HepG2 (cell line): ENCODE measurements around the gene C1orf141. TPM values are rescaled to one million over a fixed set of nuclear protein-coding genes. Genes with fewer than 3 reads are reported as not detected.

Experiments
- BORCS8-MEF2B ChIP-seq: sonication (generic); formaldehyde crosslinking; IDR thresholded peaks from 2 replicates; pipeline ENCODE4 v1.8.0; 2022; ENCODE audit warnings: mild to moderate bottlenecking, missing genetic modification reagents
- ERF ChIP-seq: IDR thresholded peaks from 2 replicates; pipeline ENCODE4 v1.6.1; 2018; ENCODE audit warnings: missing biosample characterization, missing genetic modification reagents
- GATAD1 ChIP-seq: IDR thresholded peaks from 2 replicates; pipeline ENCODE4 v1.6.1; 2016; ENCODE audit warnings: missing genetic modification reagents, missing compliant biosample characterization
- ZNF317 ChIP-seq: sonication (generic); formaldehyde crosslinking; IDR thresholded peaks from 2 replicates; pipeline ENCODE4 v1.5.0; 2020; ENCODE audit warnings: mild to moderate bottlenecking, missing genetic modification reagents
- ZNF878 ChIP-seq: sonication (generic); formaldehyde crosslinking; IDR thresholded peaks from 2 replicates; pipeline ENCODE4 v1.8.1; 2023; ENCODE audit warnings: mild to moderate bottlenecking, missing genetic modification reagents, moderate library complexity
- ZNF883 ChIP-seq: sonication (generic); formaldehyde crosslinking; IDR thresholded peaks from 2 replicates; pipeline ENCODE4 v1.5.1; 2020; ENCODE audit warnings: mild to moderate bottlenecking, missing genetic modification reagents; ENCODE audit errors: not compliant biosample characterization
- polyA plus RNA-seq, 8 experiments: library from polyadenylated mRNA; depleted of rRNA in 3 of 8; stranded (reverse) in 7 of 8; unstranded in 1 of 8; fragments of >200 nt; fragmentation: Illumina TruSeq in 4 of 8; extraction: Trizol in 4 of 8; gene quantifications; 2 replicates each; pipeline versions ENCODE4 v1.2.1 to v1.2.3, GENCODE V29; 2011 to 2016; ENCODE audit warnings: low read depth in 4 of 8, missing spikeins in 1 of 8, mixed read lengths in 1 of 8; ENCODE audit not compliant: insufficient read depth in 1 of 8
- total RNA-seq, 5 experiments: library from RNA; depleted of rRNA; stranded (reverse); fragments of >200 nt; fragmentation: Illumina TruSeq; extraction: Trizol; gene quantifications; 2 replicates each; pipeline ENCODE4 v1.2.3, GENCODE V29; 2016; ENCODE audit warnings: low read depth in 1 of 5
- TF ChIP-seq, protein P1 (sequence below), 2 experiments: IDR thresholded peaks; 2 replicates each; pipeline ENCODE4 v1.6.1; 2011 to 2012; ENCODE audit warnings: low read length in 2 of 2, borderline replicate concordance in 1 of 2, low read depth in 1 of 2, mild to moderate bottlenecking in 1 of 2, moderate library complexity in 1 of 2
- TF ChIP-seq, protein P2 (sequence below): sonication (generic); formaldehyde crosslinking; IDR thresholded peaks from 2 replicates; pipeline ENCODE4 v1.4.0; 2020; ENCODE audit warnings: missing genetic modification reagents, borderline replicate concordance
- TF ChIP-seq, protein P3 (sequence below): sonication (generic); formaldehyde crosslinking; IDR thresholded peaks from 2 replicates; pipeline ENCODE4 v1.5.1; 2020; ENCODE audit warnings: missing genetic modification reagents, mild to moderate bottlenecking, borderline replicate concordance
- TF ChIP-seq, protein P4 (sequence below): sonication (generic); formaldehyde crosslinking; IDR thresholded peaks from 2 replicates; pipeline ENCODE4 v1.4.0; 2020; ENCODE audit warnings: missing genetic modification reagents
- TF ChIP-seq, protein P5 (sequence below): sonication (generic); formaldehyde crosslinking; IDR thresholded peaks from 2 replicates; pipeline ENCODE4 v1.4.0; 2020; ENCODE audit warnings: low read depth, mild to moderate bottlenecking, missing genetic modification reagents
- TF ChIP-seq, protein P6 (sequence below): sonication (generic); formaldehyde crosslinking; IDR thresholded peaks from 2 replicates; pipeline ENCODE4 v1.4.0; 2020; ENCODE audit warnings: missing genetic modification reagents

C1orf141 gene
- total and polyA plus RNA-seq, 2 of the 13 experiments (the other 11 are each of a cell fraction or from before 2014, with no cell fraction given), result not detected

DNA sequence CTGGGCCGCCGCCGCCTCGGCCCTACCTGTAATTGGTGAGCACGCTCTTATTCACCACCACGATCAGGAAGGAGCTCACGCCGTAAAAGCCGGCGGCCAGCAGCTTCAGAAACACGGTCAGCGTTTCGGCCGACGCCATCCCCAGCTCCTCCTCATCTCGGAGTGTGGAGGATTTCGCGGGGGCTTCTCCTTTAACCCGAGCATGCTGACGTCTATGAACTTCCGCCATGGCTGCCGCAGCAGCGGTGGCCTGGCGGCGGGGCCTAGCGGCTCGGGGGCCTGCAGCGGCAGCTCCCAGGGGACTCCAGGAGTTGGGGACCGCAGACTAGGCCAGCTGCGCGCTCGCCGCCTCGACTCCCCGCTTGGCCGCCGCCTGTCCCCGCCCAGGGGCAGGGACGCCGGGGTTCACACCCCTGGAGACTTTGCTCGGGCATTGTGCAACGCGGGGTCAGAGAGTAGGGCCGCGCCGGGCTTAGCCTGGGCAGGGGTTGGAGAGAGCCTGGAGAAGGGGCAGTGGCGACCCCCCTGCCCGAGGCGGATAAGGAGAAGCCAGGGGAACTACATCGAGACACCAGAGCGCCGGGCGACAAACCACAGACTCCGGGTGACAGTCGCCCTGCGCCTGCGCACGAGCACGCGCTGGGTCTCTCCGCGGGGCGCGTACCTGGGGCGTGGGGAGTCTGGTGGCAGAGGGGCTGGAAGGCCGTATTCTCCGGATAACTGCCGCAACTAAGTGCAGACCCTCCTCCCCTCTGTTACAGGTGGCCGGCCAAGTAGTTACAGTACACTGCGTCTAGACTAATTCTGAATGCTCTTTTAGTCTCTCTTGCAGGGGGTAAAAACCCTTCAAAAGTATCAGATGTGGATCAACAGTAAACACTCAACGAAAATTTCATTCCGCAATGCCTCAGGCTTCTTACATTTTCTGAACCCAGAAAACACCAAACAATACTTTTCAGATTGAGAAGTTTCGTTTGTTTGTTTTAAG is 80.7 kb downstream of the C1orf141 start, which contains the start of gene SLC35D1 (continued):
- 0 out of 2 replicates have a peak, but pooled peaks have one; percentile 70 for TF ChIP-seq ZNF317 (CRISPR knock-in tag)
- TF ChIP-seq ZNF878 (CRISPR knock-in tag), result no peak; the same call in 1 of the 2 replicates
- TF ChIP-seq, protein P1, sequence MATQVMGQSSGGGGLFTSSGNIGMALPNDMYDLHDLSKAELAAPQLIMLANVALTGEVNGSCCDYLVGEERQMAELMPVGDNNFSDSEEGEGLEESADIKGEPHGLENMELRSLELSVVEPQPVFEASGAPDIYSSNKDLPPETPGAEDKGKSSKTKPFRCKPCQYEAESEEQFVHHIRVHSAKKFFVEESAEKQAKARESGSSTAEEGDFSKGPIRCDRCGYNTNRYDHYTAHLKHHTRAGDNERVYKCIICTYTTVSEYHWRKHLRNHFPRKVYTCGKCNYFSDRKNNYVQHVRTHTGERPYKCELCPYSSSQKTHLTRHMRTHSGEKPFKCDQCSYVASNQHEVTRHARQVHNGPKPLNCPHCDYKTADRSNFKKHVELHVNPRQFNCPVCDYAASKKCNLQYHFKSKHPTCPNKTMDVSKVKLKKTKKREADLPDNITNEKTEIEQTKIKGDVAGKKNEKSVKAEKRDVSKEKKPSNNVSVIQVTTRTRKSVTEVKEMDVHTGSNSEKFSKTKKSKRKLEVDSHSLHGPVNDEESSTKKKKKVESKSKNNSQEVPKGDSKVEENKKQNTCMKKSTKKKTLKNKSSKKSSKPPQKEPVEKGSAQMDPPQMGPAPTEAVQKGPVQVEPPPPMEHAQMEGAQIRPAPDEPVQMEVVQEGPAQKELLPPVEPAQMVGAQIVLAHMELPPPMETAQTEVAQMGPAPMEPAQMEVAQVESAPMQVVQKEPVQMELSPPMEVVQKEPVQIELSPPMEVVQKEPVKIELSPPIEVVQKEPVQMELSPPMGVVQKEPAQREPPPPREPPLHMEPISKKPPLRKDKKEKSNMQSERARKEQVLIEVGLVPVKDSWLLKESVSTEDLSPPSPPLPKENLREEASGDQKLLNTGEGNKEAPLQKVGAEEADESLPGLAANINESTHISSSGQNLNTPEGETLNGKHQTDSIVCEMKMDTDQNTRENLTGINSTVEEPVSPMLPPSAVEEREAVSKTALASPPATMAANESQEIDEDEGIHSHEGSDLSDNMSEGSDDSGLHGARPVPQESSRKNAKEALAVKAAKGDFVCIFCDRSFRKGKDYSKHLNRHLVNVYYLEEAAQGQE (IDR thresholded peaks at IDR 0.05; ENCODE audit: borderline replicate concordance in 1 of 2, low read depth in 1 of 2, low read length in 2 of 2), result no peak; a peak in 1 of 4 replicates
- no peak for TF ChIP-seq BORCS8-MEF2B (CRISPR knock-in tag)
- TF ChIP-seq, protein P2, sequence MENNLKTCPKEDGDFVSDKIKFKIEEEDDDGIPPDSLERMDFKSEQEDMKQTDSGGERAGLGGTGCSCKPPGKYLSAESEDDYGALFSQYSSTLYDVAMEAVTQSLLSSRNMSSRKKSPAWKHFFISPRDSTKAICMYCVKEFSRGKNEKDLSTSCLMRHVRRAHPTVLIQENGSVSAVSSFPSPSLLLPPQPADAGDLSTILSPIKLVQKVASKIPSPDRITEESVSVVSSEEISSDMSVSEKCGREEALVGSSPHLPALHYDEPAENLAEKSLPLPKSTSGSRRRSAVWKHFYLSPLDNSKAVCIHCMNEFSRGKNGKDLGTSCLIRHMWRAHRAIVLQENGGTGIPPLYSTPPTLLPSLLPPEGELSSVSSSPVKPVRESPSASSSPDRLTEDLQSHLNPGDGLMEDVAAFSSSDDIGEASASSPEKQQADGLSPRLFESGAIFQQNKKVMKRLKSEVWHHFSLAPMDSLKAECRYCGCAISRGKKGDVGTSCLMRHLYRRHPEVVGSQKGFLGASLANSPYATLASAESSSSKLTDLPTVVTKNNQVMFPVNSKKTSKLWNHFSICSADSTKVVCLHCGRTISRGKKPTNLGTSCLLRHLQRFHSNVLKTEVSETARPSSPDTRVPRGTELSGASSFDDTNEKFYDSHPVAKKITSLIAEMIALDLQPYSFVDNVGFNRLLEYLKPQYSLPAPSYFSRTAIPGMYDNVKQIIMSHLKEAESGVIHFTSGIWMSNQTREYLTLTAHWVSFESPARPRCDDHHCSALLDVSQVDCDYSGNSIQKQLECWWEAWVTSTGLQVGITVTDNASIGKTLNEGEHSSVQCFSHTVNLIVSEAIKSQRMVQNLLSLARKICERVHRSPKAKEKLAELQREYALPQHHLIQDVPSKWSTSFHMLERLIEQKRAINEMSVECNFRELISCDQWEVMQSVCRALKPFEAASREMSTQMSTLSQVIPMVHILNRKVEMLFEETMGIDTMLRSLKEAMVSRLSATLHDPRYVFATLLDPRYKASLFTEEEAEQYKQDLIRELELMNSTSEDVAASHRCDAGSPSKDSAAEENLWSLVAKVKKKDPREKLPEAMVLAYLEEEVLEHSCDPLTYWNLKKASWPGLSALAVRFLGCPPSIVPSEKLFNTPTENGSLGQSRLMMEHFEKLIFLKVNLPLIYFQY (CRISPR knock-in tag), result 0 out of 2 replicates have a peak, but pooled peaks have one; percentile 14
- TF ChIP-seq, protein P3, sequence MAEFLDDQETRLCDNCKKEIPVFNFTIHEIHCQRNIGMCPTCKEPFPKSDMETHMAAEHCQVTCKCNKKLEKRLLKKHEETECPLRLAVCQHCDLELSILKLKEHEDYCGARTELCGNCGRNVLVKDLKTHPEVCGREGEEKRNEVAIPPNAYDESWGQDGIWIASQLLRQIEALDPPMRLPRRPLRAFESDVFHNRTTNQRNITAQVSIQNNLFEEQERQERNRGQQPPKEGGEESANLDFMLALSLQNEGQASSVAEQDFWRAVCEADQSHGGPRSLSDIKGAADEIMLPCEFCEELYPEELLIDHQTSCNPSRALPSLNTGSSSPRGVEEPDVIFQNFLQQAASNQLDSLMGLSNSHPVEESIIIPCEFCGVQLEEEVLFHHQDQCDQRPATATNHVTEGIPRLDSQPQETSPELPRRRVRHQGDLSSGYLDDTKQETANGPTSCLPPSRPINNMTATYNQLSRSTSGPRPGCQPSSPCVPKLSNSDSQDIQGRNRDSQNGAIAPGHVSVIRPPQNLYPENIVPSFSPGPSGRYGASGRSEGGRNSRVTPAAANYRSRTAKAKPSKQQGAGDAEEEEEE (CRISPR knock-in tag), result no peak
- TF ChIP-seq, protein P4, sequence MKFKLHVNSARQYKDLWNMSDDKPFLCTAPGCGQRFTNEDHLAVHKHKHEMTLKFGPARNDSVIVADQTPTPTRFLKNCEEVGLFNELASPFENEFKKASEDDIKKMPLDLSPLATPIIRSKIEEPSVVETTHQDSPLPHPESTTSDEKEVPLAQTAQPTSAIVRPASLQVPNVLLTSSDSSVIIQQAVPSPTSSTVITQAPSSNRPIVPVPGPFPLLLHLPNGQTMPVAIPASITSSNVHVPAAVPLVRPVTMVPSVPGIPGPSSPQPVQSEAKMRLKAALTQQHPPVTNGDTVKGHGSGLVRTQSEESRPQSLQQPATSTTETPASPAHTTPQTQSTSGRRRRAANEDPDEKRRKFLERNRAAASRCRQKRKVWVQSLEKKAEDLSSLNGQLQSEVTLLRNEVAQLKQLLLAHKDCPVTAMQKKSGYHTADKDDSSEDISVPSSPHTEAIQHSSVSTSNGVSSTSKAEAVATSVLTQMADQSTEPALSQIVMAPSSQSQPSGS (CRISPR knock-in tag), result peak; percentile 77
- peak; percentile 71 for TF ChIP-seq ERF (CRISPR knock-in tag)
- peak; percentile 45; the same call in 1 of the 2 replicates for TF ChIP-seq GATAD1 (CRISPR knock-in tag)
- peak; percentile 38 for TF ChIP-seq ZNF883 (CRISPR knock-in tag)
- TF ChIP-seq, protein P5, sequence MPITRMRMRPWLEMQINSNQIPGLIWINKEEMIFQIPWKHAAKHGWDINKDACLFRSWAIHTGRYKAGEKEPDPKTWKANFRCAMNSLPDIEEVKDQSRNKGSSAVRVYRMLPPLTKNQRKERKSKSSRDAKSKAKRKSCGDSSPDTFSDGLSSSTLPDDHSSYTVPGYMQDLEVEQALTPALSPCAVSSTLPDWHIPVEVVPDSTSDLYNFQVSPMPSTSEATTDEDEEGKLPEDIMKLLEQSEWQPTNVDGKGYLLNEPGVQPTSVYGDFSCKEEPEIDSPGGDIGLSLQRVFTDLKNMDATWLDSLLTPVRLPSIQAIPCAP (CRISPR knock-in tag), result no peak
- TF ChIP-seq, protein P6, sequence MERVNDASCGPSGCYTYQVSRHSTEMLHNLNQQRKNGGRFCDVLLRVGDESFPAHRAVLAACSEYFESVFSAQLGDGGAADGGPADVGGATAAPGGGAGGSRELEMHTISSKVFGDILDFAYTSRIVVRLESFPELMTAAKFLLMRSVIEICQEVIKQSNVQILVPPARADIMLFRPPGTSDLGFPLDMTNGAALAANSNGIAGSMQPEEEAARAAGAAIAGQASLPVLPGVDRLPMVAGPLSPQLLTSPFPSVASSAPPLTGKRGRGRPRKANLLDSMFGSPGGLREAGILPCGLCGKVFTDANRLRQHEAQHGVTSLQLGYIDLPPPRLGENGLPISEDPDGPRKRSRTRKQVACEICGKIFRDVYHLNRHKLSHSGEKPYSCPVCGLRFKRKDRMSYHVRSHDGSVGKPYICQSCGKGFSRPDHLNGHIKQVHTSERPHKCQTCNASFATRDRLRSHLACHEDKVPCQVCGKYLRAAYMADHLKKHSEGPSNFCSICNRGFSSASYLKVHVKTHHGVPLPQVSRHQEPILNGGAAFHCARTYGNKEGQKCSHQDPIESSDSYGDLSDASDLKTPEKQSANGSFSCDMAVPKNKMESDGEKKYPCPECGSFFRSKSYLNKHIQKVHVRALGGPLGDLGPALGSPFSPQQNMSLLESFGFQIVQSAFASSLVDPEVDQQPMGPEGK (CRISPR knock-in tag), result peak; percentile 85
